HG03064 (cell line): ENCODE results near the gene LSM14A.
"Not testable (repeated sequence)": the region's sequence is repeated elsewhere in the genome, so short reads cannot be mapped to it uniquely, and the experiment has no call there.

Source experiments
- ATAC-seq: cut with Tn5 transposase; IDR thresholded peaks from one replicate; pipeline ENCODE4 v1.9.1; 2021; ENCODE audit warnings: low read depth; ENCODE audit not compliant: unreplicated experiment

The LSM14A gene

DNA sequence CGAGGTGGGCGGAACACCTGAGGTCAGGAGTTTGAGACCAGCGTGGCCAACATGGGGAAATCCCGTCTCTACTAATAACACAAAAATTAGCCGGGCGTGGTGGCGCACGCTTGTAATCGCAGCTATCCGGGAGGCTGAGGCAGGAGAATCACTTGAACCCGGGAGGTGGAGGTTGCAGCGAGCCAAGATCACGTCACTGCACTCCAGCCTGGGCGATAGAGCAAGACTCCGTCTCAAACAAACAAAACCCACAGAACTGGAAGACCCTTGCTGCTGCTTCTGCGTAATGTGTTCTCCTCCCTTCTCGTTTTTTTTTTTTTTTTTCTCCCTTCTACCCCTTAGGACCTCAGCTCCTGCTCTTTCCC, 81.4 kb downstream of the LSM14A start:
- ATAC-seq = not testable (repeated sequence)

GRCh38 chr19:34254046-34254697, 81.9 kb downstream of the LSM14A start, which contains the start of gene GARRE1:
TSS of gene GARRE1 (plus strand) at chr19:34254554. CDS start at chr19:34300474, 45,920 bp downstream.
- ATAC-seq = peak; percentile 92

GRCh38 chr19:34254698-34255432, 82.6 kb downstream of the LSM14A start:
- peak; percentile 44 for ATAC-seq

- ATAC-seq = no peak
These were observed 83.2 kb downstream of the LSM14A start for GRCh38 chr19:34255546-34255945.

GRCh38 chr19:34256835-34257558, 84.7 kb downstream of the LSM14A start:
- ATAC-seq = no peak

GRCh38 chr19:34257559-34257924, 85.2 kb downstream of the LSM14A start:
- no peak for ATAC-seq

GRCh38 chr19:34259367-34260095, 87.2 kb downstream of the LSM14A start:
- ATAC-seq = no peak

GRCh38 chr19:34260771-34261173, 88.5 kb downstream of the LSM14A start:
- no peak for ATAC-seq

DNA sequence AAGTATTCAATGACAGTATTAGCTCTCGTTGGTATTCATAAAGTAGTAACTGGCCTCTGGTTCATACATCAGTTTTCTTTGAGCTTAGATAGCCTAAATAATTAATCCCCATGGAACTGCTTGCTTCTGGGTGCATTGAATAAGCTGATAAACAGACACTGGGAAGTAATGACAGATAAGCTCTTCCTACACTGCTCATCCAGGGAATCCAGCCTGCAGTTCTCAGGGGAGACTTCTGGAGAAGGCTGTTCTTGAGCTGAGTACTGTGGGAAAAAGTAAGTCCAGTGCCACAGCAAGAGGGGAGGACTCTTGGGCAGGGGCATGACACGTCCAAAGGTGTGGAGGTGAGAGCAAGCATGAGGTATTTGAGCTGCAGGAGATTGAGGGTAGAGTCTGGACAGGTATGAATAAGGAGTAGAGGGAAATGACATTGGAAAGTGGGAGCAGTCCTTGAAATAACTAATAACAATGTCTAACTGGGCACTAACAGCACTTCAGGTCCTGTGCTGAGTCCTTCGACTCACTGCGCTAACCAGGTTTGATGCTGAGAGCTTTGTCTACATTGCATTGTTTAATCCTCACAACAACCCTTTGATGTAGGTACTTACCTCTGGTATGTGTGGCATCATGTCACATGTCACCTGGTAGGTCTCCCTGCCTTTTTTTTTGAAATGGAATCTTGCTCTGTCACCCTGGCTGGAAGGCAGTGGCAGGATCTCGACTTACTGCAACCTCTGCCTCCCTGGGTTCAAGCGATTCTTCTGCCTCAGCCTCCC, 89.2 kb downstream of the LSM14A start:
- ATAC-seq = no peak

DNA sequence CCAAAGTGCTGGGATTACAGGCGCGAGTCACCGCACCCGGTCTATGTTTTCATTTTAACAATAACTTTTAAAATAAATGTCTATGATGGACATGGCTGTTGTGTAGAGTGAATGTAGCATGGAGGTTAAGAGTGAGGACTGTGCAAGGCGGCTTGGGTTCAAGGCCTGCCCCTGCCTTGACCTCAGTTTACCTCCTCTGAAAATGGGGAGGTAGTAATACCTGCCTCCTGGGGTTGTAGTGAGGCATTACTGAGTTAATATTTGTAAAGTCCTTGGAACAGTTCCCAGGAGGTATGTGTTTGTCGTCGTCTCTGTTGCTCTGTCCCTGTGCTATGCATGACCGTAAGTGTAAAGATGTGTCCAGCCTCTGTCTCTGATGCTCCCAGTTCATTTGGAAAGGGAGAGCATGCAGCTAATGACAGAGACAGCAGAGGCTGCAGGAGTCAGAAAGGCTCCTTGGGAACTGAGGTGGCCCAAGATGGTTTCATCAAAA, 91.5 kb downstream of the LSM14A start:
- no peak for ATAC-seq

DNA sequence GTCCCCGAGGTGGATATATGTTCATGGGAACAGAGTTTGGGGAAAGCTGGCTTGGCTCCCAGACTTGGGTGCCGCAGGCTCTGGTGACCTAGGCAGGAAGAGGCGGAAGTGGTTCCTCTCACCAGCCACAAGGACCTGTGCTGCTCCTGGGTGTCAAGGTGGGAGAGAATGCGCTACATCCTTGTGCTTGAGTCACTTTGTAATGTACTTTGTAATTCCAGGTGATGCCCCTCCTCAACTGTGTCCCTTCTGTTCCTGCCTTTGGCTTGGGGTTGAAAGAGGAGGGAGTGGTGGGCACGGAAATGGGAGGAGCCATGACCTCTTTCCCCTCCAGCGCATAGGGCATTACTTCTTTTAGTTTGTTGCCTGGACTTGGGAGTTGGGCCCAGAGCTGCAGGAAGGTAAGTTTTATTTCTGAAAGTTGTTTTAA, 92.9 kb downstream of the LSM14A start:
- ATAC-seq = no peak

DNA sequence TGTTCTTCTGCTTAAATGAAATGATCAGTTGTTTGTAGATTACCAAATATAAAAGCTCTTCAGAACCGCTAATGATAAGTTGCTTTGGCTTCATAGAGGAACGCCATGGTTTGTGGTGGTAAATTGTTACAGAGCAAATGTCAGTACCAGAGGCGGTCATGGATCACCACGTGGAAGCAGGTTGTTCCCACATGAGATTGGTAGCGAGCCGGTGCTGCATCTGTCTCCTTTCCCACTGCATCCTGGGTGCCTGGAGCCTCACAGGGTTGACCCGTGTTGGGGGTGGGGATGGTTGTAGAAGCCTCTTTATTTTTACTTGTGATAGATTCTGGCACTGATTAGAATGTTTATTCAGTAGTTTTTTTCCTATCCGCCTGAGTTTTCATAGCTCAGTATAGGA, 96.8 kb downstream of the LSM14A start:
- no peak for ATAC-seq

- no peak for ATAC-seq
These were observed 97.2 kb downstream of the LSM14A start for GRCh38 chr19:34269489-34269888.

GRCh38 chr19:34269968-34270621, 97.8 kb downstream of the LSM14A start:
- no peak for ATAC-seq

- ATAC-seq = no peak
These were observed 100.8 kb downstream of the LSM14A start for GRCh38 chr19:34273121-34273520.

DNA sequence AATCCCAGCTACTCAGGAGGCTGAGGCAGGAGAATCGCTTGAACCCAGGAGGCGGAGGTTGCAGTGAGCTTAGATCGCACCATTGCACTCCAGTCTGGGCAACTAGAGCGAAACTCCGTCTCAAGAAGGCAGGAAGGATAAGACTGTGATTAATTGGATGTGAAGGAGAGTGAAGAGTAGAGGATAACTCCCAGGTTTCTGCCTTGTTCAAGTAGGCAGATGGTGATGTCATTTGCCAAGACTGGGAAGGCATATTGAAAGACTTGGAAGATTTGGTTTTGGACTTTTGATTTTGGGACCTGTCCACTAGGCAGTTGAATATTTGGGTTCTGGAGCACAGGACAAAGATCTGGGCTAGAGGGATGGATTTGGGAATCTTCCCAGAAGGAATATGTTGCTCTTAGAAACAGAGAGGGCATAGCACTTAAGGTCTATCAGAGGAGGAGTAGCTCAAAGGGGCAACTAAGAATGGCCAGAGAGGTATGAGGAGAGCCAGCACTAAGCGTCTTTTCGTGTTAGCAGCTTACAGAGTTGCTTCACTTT, 102.1 kb downstream of the LSM14A start:
- no peak for ATAC-seq

DNA sequence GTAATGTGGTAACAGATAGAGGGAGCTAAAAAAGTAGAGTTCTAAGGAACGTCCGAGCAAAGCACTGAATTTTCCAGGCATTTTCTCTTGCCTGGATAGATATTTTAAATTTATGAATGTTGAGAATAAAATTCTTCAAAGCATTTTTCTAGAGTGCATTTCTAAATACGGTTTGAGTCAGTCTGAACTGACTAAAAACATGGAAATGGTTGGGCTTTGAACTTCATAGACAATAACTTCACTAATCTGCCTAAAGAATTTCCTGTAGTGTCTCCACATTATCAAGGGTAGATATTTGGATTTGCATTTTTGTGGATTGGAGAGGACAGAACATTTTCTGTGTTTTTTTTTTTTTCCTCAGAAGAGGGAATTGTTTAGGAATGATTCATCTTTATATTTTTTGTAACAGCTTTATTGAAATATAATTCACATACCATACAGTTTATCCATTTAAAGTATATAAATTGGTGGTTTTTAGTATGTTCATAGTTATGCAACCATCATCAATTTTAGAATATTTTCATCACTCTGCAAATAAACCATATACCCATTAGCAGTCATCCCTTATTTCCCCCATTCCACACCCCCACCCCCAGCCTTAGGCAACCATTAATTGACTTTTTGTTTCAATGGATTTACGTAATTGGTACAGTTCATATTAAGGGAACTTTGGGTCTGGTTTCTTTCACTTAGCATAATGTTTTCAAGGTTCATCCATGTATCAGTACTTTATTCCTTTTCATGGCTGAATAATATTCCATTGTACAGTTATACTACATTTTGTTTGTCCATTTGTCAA, 102.7 kb downstream of the LSM14A start:
- ATAC-seq = no peak

DNA sequence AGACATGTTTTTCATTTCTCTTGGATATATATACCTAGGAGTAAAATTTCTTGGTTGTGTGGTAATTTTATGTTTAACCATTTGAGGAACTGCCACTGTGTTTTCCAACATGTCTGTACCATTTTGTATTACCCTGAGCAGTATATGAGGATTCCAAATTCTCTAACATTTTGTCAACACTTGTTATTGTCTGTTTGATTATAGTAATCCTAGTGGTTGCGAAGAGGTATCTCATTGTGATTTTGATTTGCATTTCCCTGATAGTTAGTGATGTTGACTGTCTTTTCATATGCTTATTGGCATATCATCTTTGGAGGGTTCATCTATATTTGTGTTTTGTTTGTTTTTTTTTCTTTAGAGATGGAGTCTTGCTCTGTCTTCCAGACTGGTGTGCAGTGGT, 103.4 kb downstream of the LSM14A start:
- no peak for ATAC-seq
